Activated T-cell treated with anti-CD3 and anti-CD28 coated beads for 1 hour (primary cell): Measurements from ENCODE around the gene ANKRD36C.
"Not testable (repeated sequence)": the region's sequence is repeated elsewhere in the genome, so short reads cannot be mapped to it uniquely, and the experiment has no call there.

ENCODE experiments used
- DNase-seq: peaks from one replicate; pipeline ENCODE4 v3.0.0-alpha.2; 2020; ENCODE audit warnings: low read depth

Gene ANKRD36C

DNA sequence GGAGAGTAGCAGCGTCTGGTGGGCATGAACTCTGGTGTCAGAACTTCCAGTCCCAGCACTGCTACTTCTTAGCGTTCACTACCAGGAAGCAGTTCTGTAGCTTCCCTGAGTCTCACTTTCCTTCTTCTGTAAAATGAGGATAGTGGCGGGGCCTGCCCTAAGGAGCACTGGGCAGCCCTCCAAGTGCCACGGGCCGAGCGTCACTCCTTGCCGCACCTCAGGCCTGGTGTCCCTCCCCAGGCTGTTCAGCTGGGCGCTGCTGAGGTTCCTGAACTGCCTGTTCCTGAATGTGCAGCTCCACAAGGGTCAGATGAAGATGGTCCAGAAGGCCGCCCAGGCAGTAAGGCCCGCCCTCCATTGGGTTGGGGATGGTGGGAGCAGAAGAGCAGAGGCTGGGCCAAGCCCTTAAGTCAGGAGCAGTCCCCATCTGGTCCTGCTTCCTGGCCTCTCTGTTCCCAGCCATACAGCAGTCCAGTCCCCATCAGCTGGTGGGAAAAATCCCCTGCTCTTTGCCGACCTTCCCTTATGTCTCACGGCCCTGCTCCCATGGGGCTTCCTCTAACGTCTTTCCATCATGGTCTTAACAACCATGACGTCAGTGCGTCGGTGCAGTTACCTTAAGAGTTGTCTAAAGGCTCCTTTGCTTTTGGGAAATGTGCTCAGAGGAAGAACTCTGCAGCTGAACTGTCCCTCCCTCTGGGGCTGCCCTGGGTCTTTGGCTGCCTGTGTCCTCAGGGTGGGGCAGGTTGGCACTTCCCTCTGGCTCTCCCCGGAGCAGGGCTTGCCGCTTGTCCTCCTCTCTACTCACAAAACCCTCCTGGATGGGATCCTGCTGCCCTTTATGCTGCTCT is 195.2 kb downstream of the ANKRD36C start:
- DNase-seq = not testable (repeated sequence)

DNA sequence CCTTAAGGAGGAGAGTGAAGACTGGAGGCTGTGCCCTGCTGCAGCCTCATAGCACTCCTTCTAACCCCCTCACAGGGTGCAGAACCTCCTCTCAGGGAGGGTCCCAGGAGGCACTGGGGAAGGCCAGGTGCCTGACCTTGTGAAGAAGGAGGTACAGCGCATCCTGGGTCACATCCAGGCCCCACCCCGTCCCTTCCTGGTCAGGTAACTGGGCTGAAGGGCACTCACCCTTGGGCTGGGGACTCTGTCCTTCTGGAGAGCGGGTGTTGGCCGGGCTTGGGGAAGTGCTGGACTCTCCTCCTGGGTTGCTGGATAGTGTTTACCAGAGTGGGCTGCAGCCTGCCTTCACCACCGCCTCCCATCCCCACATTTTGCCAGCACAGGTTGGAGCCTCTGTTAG is 197.7 kb downstream of the ANKRD36C start:
- not testable (repeated sequence) for DNase-seq

DNA sequence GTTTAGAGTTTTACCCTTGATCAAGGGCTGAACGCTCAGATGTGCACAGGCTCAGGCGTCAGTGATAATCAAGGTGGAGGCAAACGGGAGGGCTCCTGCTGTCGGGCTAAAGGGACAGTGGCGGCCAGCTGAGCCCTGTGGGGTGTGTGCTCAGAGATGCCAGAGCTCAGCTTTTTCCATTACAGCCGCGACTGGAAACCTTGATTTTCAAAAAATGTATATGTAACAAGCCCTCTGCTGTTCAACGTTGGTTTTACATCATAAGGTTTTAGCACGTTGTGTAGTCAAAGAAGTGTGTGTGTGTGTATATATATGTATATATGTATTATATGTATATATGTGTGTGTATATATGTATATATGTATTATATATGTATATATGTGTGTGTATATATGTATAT is 201.4 kb downstream of the ANKRD36C start:
- not testable (repeated sequence) for DNase-seq

DNA sequence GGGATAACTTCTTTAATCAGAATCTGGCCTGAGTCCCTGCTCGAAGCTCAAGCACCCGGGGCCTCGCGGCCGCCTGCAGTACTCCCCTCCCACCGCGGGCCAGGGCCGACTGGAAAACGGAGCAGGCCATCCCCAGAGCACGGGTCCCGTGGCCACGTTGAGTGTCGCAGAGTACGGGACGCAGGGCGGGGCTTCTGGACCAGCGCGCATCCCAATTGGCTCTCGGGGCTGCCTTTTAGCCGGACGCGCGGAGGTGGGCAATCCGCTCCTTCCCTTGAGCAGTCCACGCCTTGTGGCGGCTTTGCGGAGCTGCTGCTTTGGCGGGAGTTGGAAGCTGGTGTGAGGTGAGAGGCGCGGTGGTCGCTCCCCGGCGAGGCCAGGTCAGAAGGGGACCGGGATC is 202.2 kb downstream of the ANKRD36C start:
- not testable (repeated sequence) for DNase-seq

DNA sequence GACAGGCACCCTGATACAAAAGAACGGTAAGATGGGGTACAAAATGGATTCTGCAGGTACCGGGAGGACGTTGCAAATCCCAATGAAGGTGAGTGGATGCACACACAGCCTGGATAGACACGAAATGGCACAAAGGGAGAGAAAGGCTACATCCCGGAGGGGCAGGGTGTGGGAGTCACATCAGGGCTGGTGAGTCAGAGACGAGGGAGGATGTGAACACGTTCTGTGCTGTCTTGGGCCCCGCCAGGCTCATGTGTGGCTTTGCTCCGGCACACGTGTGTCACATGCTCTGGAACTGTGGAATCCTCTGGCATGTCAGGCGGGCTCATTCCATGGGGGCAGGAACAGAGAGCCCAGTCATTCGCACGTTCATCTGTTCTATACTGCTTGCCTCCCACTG is 203.0 kb downstream of the ANKRD36C start:
- DNase-seq = not testable (repeated sequence)
